ENCODE results near the gene EMC7. TPM values are rescaled to one million over a fixed set of nuclear protein-coding genes. Genes with fewer than 3 reads are reported as not detected.

The EMC7 gene
- polyA plus RNA-seq, 3 donors, result 41.7 to 135 (median 125) TPM

GRCh38 chr15:34079904-34080303, 21.8 kb downstream of the EMC7 start:
- H3K27ac ChIP-seq (ENCODE audit: low read depth in 1 of 2, low read length in 2 of 2), result no peak overlapping the region
- TF ChIP-seq CTCF (IDR thresholded peaks at IDR 0.05), result no peak
- peaks cover 4 to 8% of the 10 kb centered on the region in 2 donors for H3K9me3 ChIP-seq (replicated peaks in 1 of 2; ENCODE audit: control insufficient read depth in 1 of 2, insufficient read depth in 1 of 2, low read length in 2 of 2)
- Mint-ChIP-seq H3K27ac (no peak overlapping the region), H3K27me3 (ENCODE audit: low read depth in 3 of 3) (peaks cover 0 to 1% (median 1%) of the 10 kb centered on the region in 3 donors), H3K4me3 (no peak overlapping the region), H3K9me3 (peaks cover 0 to 11% (median 9%) of the 10 kb centered on the region in 7 donors), H3K4me1 (no peaks in the 10 kb centered on the region), H3K36me3 (peaks cover 14 to 31% of the 10 kb centered on the region in 2 donors)
- H3K4me2 ChIP-seq (replicated peaks; ENCODE audit: extremely low read depth, low read length, poor library complexity, severe bottlenecking), result no peak overlapping the region
- no peaks in the 10 kb centered on the region for H4K20me1 ChIP-seq (ENCODE audit: insufficient read depth, low read length)
- peaks cover 16 to 19% of the 10 kb centered on the region in 2 donors for H3K36me3 ChIP-seq (replicated peaks in 1 of 2; ENCODE audit: control insufficient read depth in 1 of 2, insufficient read depth in 2 of 2, low read length in 2 of 2)
- intact Hi-C loops (cut with micrococcal nuclease), result no loop called here
- no peak for DNase-seq
- no peaks in the 10 kb centered on the region for H3K79me2 ChIP-seq (ENCODE audit: insufficient read depth, low read length)
- no CpG with 5 or more reads among the region's 4 CpGs for WGBS (ENCODE audit: insufficient coverage)
- H3K9ac ChIP-seq (ENCODE audit: insufficient read depth, low read length, poor library complexity, severe bottlenecking), result no peak overlapping the region
- H3K4me1 ChIP-seq (ENCODE audit: control insufficient read depth in 1 of 2, insufficient read depth in 2 of 2, low read length in 2 of 2), result no peaks in the 10 kb centered on the region
- no peaks in the 10 kb centered on the region for H3K27me3 ChIP-seq (ENCODE audit: control insufficient read depth in 2 of 2, insufficient read depth in 2 of 2, low read length in 2 of 2)
- H3K4me3 ChIP-seq (replicated peaks in 1 of 3; ENCODE audit: low read depth in 2 of 3, low read length in 3 of 3), result no peak overlapping the region
- H2AFZ ChIP-seq (ENCODE audit: insufficient read depth, low read depth, low read length, poor library complexity, severe bottlenecking), result no peak overlapping the region

GRCh38 chr15:34078900-34079299, 22.8 kb downstream of the EMC7 start:
- Histone ChIP-seq H2AFZ (ENCODE audit: insufficient read depth, low read depth, low read length, poor library complexity, severe bottlenecking) (no peak overlapping the region), H3K9me3 (replicated peaks in 1 of 2; ENCODE audit: control insufficient read depth in 1 of 2, insufficient read depth in 1 of 2, low read length in 2 of 2) (peaks cover 8% of the 10 kb centered on the region in 2 donors), H3K27me3 (ENCODE audit: control insufficient read depth in 2 of 2, insufficient read depth in 2 of 2, low read length in 2 of 2) (no peaks in the 10 kb centered on the region), H3K79me2 (ENCODE audit: insufficient read depth, low read length) (no peaks in the 10 kb centered on the region), H3K4me1 (ENCODE audit: control insufficient read depth in 1 of 2, insufficient read depth in 2 of 2, low read length in 2 of 2) (no peaks in the 10 kb centered on the region), H3K36me3 (replicated peaks in 1 of 2; ENCODE audit: control insufficient read depth in 1 of 2, insufficient read depth in 2 of 2, low read length in 2 of 2) (peaks cover 8 to 9% of the 10 kb centered on the region in 2 donors), H3K9ac (ENCODE audit: insufficient read depth, low read length, poor library complexity, severe bottlenecking) (no peak overlapping the region), H3K4me3 (replicated peaks in 1 of 3; ENCODE audit: low read depth in 2 of 3, low read length in 3 of 3) (no peak overlapping the region), H4K20me1 (ENCODE audit: insufficient read depth, low read length) (no peaks in the 10 kb centered on the region), H3K27ac (ENCODE audit: low read depth in 1 of 2, low read length in 2 of 2) (no peak overlapping the region), H3K4me2 (replicated peaks; ENCODE audit: extremely low read depth, low read length, poor library complexity, severe bottlenecking) (no peak overlapping the region)
- no peak for TF ChIP-seq CTCF (IDR thresholded peaks at IDR 0.05)
- Mint-ChIP-seq H3K4me1 (no peaks in the 10 kb centered on the region), H3K9me3 (peaks cover 0 to 15% (median 13%) of the 10 kb centered on the region in 7 donors), H3K36me3 (peaks cover 9 to 23% of the 10 kb centered on the region in 2 donors), H3K4me3 (no peak overlapping the region), H3K27me3 (ENCODE audit: low read depth in 3 of 3) (peaks cover 0 to 1% (median 1%) of the 10 kb centered on the region in 3 donors), H3K27ac (no peak overlapping the region)
- DNase-seq, result no peak
- intact Hi-C loops (cut with micrococcal nuclease), result no loop called here
- WGBS (ENCODE audit: insufficient coverage), result no CpG with 5 or more reads among the region's 3 CpGs

Measured in CD14-positive monocyte (primary cell).